SK-N-SH treated with all-trans-retinoic acid at 6 μM for 48 hours (cell line): ENCODE data around the gene AKT3.

Experiments
- ATAC-seq: fragments of 200-7000 bp; cut with Tn5 transposase; 3 replicates; pipeline ENCODE4 v1.9.1; 2020; ENCODE audit warnings: mild to moderate bottlenecking, moderate library complexity
- ARNTL ChIP-seq: fragments of 450-650 bp; formaldehyde crosslinking; IDR thresholded peaks from 2 replicates; pipeline ENCODE4 v1.5.0; 2020; ENCODE audit warnings: low read depth, mild to moderate bottlenecking, moderate library complexity, borderline replicate concordance
- BACH2 ChIP-seq: fragments of 250-450 bp; sonication (Bioruptor Pico); IDR thresholded peaks from 2 replicates; pipeline ENCODE4 v1.9.0; 2021; ENCODE audit warnings: mild to moderate bottlenecking, borderline replicate concordance
- CSDC2 ChIP-seq: fragments of 250-450 bp; sonication (Bioruptor Pico); IDR thresholded peaks from 2 replicates; pipeline ENCODE4 v1.5.0; 2020; ENCODE audit warnings: mild to moderate bottlenecking, moderate library complexity
- ESRRG ChIP-seq: fragments of 250-450 bp; sonication (Bioruptor Pico); IDR thresholded peaks from 2 replicates; pipeline ENCODE4 v1.6.1; 2021; ENCODE audit warnings: mild to moderate bottlenecking
- GLIS3 ChIP-seq: fragments of 250-450 bp; sonication (Bioruptor Pico); IDR thresholded peaks from 2 replicates; pipeline ENCODE4 v1.5.0; 2020; ENCODE audit warnings: mild to moderate bottlenecking, moderate library complexity
- OSR1 ChIP-seq: fragments of 250-450 bp; sonication (Bioruptor Pico); IDR thresholded peaks from 2 replicates; pipeline ENCODE4 v1.8.0; 2022; ENCODE audit warnings: moderate library complexity, mild to moderate bottlenecking, inconsistent platforms
- PATZ1 ChIP-seq: fragments of 250-450 bp; sonication (Bioruptor Pico); IDR thresholded peaks from 2 replicates; pipeline ENCODE4 v1.8.0; 2020; ENCODE audit warnings: mild to moderate bottlenecking, moderate library complexity, borderline replicate concordance
- PPARA ChIP-seq: fragments of 250-450 bp; sonication (Bioruptor Pico); IDR thresholded peaks from 2 replicates; pipeline ENCODE4 v1.5.0; 2020; ENCODE audit warnings: mild to moderate bottlenecking, borderline replicate concordance
- RARB ChIP-seq: fragments of 250-450 bp; sonication (Bioruptor Pico); IDR thresholded peaks from 2 replicates; pipeline ENCODE4 v1.8.0; 2021; ENCODE audit warnings: mild to moderate bottlenecking, moderate library complexity
- SNAI2 ChIP-seq: fragments of 250-450 bp; sonication (Bioruptor Pico); IDR thresholded peaks from 2 replicates; pipeline ENCODE4 v1.5.0; 2020; ENCODE audit warnings: mild to moderate bottlenecking, moderate library complexity
- TCF4 ChIP-seq: fragments of 250-450 bp; sonication (Bioruptor Pico); IDR thresholded peaks from 2 replicates; pipeline ENCODE4 v1.8.0; 2021; ENCODE audit warnings: mild to moderate bottlenecking, moderate library complexity, borderline replicate concordance
- TSHZ2 ChIP-seq: fragments of 250-450 bp; sonication (Bioruptor Pico); IDR thresholded peaks from 2 replicates; pipeline ENCODE4 v1.5.0; 2020; ENCODE audit warnings: mild to moderate bottlenecking, moderate library complexity
- ZC3H10 ChIP-seq: fragments of 250-450 bp; sonication (Bioruptor Pico); IDR thresholded peaks from 2 replicates; pipeline ENCODE4 v1.5.1; 2021; ENCODE audit warnings: mild to moderate bottlenecking, moderate library complexity
- ZFP3 ChIP-seq: fragments of 250-450 bp; sonication (Bioruptor Pico); IDR thresholded peaks from 2 replicates; pipeline ENCODE4 v1.5.0; 2020; ENCODE audit warnings: mild to moderate bottlenecking, moderate library complexity
- ZFP30 ChIP-seq: fragments of 450-650 bp; formaldehyde crosslinking; IDR thresholded peaks from 2 replicates; pipeline ENCODE4 v1.5.0; 2022; ENCODE audit warnings: mild to moderate bottlenecking, moderate library complexity
- ZNF565 ChIP-seq: fragments of 450-650 bp; formaldehyde crosslinking; conservative IDR thresholded peaks from 2 replicates; pipeline ENCODE4 v1.5.0; 2020; ENCODE audit warnings: low read depth, mild to moderate bottlenecking, moderate library complexity
- ZNF70 ChIP-seq: fragments of 450-650 bp; formaldehyde crosslinking; IDR thresholded peaks from 2 replicates; pipeline ENCODE4 v1.5.0; 2020; ENCODE audit warnings: mild to moderate bottlenecking, moderate library complexity
- ZNF8 ChIP-seq: fragments of 450-650 bp; formaldehyde crosslinking; IDR thresholded peaks from 2 replicates; pipeline ENCODE4 v1.5.0; 2020; ENCODE audit warnings: mild to moderate bottlenecking, moderate library complexity
- TF ChIP-seq, protein P1 (sequence below): fragments of 250-450 bp; sonication (Bioruptor Pico); IDR thresholded peaks from 2 replicates; pipeline ENCODE4 v1.8.0; 2021; ENCODE audit warnings: low read depth, mild to moderate bottlenecking, moderate library complexity, borderline replicate concordance
- TF ChIP-seq, protein P2 (sequence below): fragments of 250-450 bp; sonication (Bioruptor Pico); IDR thresholded peaks from 2 replicates; pipeline ENCODE4 v1.5.1; 2021; ENCODE audit warnings: mild to moderate bottlenecking, moderate library complexity

Gene AKT3

GRCh38 chr1:243735457-243735856, 114.6 kb downstream of the AKT3 start:
- TF ChIP-seq PPARA (CRISPR knock-in tag) (no peak), OSR1 (CRISPR knock-in tag) (no peak), BACH2 (CRISPR knock-in tag) (no peak), CSDC2 (CRISPR knock-in tag) (no peak), GLIS3 (no peak), ESRRG (CRISPR knock-in tag) (no peak), ZFP30 (CRISPR knock-in tag) (no peak), ZFP3 (CRISPR knock-in tag) (no peak), TCF4 (CRISPR knock-in tag) (no peak), PATZ1 (CRISPR knock-in tag) (no peak), SNAI2 (CRISPR knock-in tag) (no peak)
- TF ChIP-seq, protein P1, sequence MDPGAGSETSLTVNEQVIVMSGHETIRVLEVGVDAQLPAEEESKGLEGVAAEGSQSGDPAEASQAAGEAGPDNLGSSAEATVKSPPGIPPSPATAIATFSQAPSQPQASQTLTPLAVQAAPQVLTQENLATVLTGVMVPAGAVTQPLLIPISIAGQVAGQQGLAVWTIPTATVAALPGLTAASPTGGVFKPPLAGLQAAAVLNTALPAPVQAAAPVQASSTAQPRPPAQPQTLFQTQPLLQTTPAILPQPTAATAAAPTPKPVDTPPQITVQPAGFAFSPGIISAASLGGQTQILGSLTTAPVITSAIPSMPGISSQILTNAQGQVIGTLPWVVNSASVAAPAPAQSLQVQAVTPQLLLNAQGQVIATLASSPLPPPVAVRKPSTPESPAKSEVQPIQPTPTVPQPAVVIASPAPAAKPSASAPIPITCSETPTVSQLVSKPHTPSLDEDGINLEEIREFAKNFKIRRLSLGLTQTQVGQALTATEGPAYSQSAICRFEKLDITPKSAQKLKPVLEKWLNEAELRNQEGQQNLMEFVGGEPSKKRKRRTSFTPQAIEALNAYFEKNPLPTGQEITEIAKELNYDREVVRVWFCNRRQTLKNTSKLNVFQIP (CRISPR knock-in tag), result no peak
- ATAC-seq, result no peak

DNA sequence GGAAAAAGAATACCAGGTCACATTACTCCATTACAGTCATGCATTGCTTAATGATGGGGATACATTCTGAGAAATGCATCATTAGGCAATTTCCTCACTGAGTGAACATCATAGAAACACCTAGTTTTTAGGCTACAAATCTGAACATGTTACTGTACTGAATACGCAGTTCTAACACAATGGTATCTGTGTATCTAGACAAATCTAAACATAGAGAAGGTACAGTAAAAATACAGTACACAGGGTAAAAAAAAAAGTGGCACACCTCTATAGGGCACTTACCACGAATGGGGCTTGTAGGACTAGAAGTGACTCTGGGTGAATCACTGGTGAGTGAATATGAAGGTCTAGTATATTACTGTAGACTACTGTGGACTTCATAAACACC, 115.7 kb downstream of the AKT3 start:
- no peak for ATAC-seq
- TF ChIP-seq TCF4 (CRISPR knock-in tag), result no peak

GRCh38 chr1:243733670-243734307, 116.3 kb downstream of the AKT3 start:
- ATAC-seq, result no peak
- TF ChIP-seq OSR1 (CRISPR knock-in tag) (no peak), ZNF8 (CRISPR knock-in tag) (no peak), ZNF565 (CRISPR knock-in tag) (no peak), TCF4 (CRISPR knock-in tag) (no peak), RARB (CRISPR knock-in tag) (no peak), ZFP30 (CRISPR knock-in tag) (no peak), ESRRG (CRISPR knock-in tag) (no peak), TSHZ2 (no peak), ZNF70 (CRISPR knock-in tag) (no peak)
- TF ChIP-seq, protein P2, sequence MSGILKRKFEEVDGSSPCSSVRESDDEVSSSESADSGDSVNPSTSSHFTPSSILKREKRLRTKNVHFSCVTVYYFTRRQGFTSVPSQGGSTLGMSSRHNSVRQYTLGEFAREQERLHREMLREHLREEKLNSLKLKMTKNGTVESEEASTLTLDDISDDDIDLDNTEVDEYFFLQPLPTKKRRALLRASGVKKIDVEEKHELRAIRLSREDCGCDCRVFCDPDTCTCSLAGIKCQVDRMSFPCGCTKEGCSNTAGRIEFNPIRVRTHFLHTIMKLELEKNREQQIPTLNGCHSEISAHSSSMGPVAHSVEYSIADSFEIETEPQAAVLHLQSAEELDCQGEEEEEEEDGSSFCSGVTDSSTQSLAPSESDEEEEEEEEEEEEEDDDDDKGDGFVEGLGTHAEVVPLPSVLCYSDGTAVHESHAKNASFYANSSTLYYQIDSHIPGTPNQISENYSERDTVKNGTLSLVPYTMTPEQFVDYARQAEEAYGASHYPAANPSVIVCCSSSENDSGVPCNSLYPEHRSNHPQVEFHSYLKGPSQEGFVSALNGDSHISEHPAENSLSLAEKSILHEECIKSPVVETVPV (CRISPR knock-in tag), result no peak

DNA sequence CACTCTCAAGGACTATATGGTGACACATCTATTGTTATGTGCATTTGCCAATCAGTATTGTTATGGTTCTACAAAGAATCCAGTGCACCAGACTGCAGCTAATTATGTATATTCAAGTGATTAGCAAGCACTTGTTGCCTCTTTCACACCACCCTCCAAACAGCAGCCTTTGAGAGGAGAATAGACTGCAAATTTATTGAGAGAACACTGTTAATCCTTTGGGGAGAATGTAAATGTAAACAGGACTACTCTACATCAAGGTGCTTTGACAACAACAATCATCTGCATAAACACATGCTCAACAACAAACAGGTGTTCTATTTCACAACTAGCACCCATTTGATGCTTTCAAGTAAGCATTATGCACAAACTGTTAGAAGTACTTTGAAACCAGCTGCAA, 117.4 kb downstream of the AKT3 start:
- TF ChIP-seq ZC3H10 (CRISPR knock-in tag), result no peak
- no peak for TF ChIP-seq ESRRG (CRISPR knock-in tag)
- no peak for TF ChIP-seq ZNF70 (CRISPR knock-in tag)
- no peak for TF ChIP-seq PATZ1 (CRISPR knock-in tag)
- no peak for TF ChIP-seq GLIS3
- TF ChIP-seq PPARA (CRISPR knock-in tag), result no peak
- TF ChIP-seq ZFP30 (CRISPR knock-in tag), result no peak
- TF ChIP-seq ARNTL (CRISPR knock-in tag), result no peak
- TF ChIP-seq, protein P2 (CRISPR knock-in tag), result no peak
- TF ChIP-seq, all 23 proteins: peak for 0
- ATAC-seq, result no peak
